ENCODE results near the gene MOB1A. TPM values are rescaled to one million over a fixed set of nuclear protein-coding genes. Genes with fewer than 3 reads are reported as not detected.
"Not testable (repeated sequence)": the region's sequence is repeated elsewhere in the genome, so short reads cannot be mapped to it uniquely, and the experiment has no call there.

MOB1A gene
- polyA plus RNA-seq, 1 donor: 41.3 TPM

- peak; percentile 11 for DNase-seq
Measured at GRCh38 chr2:74148457-74149246, 30.0 kb downstream of the MOB1A start.

DNA sequence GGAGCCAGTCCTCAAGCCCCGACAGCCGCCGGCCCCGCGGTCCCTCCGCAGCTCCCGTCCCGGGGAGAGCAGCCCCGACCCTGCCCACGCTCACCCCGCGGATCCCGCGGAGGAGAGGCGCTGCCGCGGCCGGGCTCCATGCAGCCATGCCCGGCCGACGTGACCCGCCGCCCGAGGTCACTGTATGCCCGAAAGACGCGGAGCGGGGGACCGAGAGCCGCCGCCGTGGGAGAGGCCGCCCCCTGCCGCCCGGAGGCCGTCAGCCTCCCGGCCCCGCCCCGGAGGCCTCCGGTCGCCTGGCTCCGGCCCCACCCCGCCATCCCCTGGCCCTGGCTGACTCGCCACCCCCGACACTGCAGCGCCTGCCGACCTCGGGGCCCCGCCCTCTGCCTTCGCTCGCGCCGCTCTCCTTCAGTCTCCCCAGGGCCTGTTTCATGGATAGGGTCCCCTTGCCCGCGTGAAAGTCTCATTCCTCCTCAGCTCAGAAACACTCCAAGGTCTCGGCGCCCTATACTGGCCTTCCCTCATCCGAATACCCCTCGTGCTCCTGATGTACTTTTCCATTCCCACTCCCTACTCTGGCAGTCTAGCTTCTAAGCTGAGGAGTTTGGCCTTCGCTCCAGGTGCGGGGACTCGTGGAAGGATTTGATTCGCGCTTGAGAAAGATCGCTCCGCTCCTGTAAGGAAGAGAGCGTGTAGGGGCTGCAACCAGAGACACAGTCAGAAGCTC lies 30.8 kb downstream of the MOB1A start, which contains the start of gene BOLA3:
Gene BOLA3 (minus strand): TSS at position 186 of the 730 bp plus-strand sequence. CDS start 38 bp downstream, at position 148.
- DNase-seq: peak; percentile 87

DNA sequence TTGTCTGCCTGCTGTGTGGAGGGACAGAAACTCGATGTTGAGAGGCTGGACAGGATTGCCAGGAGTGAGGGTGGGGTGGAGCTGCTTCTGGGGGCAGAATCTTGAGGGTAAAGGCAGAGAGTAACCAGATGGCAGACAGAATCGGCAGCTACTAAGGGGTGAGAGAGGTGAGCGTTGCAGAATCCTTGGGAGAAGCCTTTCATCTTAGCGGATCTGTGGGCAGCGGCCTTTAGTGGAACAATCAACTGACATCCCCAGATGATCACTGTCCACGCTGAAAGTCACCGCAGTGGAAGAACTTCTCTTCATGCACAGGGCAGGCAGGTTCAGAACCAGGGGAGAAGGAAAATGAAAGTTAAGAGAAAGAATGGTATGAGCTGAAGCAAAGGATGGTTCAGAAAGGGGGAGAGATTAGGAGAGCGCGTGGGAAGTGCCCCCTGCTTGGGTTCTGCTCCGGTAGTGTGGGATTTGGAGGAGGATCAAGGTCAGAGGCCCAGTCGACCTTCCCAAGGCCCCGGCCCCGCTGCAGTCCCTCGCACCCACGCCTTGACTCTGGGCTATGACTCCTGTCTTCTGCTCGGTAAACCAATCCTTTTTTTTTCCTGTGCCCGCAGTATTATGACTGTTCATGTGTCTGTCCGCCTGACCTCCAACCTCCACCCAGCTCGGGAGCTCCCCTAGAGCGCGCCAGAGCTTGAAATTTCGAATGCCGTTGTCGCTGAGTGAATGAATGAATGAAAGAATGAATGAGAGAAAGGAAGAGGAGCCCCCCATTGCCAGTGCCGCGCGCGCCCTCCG lies 31.6 kb downstream of the MOB1A start:
- DNase-seq: no peak

DNA sequence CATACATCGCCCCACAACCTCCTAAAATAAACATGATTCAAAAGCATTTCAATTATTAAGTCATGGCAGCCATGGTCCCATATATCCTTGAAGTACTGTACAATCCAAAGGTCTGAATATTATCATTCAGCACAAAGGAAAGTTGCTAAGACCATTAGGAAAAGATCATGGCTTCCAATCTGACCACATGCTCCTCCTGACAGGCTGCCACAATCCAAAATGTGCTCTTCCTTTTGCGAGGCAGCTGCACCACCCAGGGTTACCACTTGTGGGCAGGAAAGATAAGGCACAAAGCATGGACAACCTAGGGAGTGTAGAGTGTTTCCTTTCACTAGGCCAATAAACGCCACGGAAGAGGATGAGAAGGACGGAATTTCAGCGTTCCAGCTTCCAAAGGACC lies 36.3 kb downstream of the MOB1A start:
- DNase-seq: no peak

GRCh38 chr2:74138600-74139323 lies 39.9 kb downstream of the MOB1A start:
- no peak for DNase-seq

GRCh38 chr2:74137651-74138599 lies 40.8 kb downstream of the MOB1A start:
- DNase-seq: no peak

DNA sequence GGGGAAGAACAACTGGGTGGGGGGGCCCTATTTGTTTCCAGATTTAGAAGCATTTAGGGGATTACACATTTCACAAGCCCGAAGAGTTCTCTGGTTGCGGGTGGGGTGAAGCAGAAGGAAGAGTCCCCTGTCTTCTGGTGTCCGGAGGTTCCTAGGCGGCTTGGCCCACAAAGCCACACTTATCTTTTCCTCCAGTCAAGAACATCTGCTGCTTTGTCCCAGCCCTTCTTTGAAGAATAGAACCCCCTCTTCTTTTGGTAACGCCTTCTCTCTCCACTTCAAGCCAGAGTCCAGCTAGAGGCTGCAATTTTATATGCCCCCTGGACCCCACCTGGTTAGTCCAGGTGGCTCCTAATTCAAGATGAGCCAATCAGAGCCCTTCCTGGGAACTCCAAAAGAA lies 46.8 kb downstream of the MOB1A start:
- no peak for DNase-seq

- DNase-seq: no peak
Measured at GRCh38 chr2:74130211-74130995, 48.3 kb downstream of the MOB1A start.

GRCh38 chr2:74128206-74128605 lies 50.5 kb downstream of the MOB1A start:
- no peak for DNase-seq

- DNase-seq: not testable (repeated sequence)
Measured at GRCh38 chr2:74123955-74124354, 54.7 kb downstream of the MOB1A start.

GRCh38 chr2:74121846-74122245 lies 56.8 kb downstream of the MOB1A start:
- not testable (repeated sequence) for DNase-seq

DNA sequence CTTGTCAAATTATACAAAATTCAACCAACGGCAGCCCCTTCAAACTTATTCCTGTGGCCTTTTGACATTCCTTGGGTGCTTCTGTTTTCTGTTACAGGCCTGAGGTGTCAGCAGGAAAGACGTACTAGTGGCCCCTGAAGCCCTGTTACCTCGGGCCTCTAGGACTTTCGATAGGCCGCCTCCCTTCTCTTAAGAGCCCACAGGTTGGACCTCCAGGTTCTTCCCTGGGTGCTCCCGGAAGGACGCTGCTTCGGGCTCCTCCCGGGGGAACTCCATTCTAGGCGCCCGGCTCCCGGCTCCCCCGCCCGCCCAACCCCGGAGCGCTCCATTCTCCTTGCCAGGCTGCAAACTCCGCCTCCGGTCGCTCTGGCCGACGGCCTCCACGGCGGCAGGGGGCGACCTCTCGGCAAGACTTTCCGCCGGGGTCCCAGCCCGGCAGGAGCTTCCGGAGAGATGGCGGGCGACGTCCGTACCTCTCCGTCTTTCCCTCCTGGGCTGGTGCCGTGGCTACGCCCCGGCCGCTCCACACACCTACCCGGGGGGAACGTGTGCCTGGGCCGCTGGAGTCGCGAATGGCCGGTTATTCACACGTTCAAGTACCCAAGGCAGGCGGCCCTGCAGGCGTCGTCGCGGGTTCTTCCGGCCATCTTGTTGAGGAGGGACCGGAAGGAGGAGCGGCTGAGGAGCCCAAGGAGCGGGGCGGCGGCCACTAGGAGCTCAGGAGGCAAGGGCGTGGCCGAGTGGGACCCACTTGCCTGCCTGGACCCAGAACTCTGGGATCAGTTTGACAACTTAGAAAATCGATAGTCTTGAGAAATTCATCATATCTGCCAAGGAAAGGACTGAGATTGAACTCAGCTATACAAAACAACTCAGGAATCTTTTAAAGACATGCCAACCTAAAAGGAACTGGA lies 58.5 kb downstream of the MOB1A start:
- peak; percentile 68 for DNase-seq

DNA sequence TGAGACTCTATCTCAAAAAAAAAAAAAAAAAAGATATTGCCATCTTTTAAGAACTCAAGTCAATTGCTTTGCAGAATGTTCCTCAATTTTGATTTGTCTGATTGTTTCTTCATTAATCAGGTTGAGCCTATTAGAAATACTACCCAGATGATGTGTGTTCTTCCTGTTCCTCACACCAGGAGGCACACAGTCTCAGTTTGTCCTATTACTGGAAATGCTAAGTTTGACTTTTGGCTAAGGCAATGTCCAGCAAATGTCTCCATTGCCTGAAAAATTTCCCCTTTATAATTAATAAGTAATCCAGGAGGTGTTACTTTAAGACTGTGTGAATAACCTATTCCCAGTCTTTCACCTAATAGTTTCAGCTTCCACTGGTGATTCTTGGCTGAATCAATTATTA lies 59.3 kb downstream of the MOB1A start:
- no peak for DNase-seq

DNA sequence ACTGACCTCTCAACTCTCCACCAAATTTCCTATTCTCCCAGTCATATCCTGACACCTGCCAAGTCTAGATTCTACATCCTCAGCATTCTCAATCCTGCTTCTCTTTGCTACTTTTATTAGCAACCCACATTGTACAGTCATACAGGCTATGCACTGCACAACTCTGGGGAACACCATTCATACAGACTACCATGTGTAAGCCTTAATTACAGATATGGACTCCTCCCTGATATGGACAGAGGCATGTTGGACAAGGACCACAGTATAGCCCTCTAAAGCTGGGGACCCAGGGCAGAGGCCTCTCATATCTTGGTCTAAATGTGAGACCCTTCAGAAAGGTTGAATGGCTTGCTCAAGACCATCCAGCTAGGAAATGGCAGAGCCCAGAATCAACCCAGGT lies 67.3 kb downstream of the MOB1A start:
- no peak for DNase-seq

DNA sequence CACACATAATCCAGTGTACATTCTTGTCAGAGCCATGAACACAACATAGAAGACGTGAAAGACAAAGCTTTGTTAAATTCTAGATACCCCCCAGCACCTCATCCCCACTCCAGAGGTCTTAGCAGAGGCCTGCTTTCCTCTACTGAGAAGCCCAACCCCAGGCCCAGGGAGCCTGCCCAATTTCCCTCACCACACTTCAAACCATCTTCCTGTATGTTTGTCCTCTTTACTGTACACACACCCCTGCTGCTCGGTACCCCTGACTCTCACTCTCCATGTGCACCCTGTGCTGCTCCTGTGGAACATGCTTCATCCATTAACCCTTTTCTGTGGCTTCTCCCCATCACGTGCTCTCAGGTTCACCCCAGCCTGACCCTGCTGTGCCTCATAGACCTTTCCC lies 68.1 kb downstream of the MOB1A start:
- DNase-seq: no peak

DNA sequence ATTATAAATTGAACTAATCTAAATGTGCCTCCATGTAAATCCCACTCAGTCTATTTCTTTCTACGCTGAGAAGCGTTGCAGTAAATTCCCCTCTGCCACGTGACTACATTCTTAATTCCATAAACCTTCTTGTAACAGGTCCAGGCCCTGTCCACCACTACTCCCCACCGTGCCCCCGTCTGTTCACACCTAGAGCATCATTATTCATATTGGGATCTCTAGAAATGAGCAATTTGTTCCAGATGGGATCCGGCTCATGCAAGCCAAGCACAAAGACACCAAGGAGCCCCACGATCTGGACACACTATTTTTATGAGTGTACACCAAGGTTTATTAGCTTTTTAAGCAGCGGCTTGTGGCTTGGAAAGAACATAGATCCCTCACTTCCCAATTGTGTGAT lies 69.1 kb downstream of the MOB1A start:
- DNase-seq: no peak

- no peak for DNase-seq
Measured at GRCh38 chr2:74107071-74107470, 71.6 kb downstream of the MOB1A start.

DNA sequence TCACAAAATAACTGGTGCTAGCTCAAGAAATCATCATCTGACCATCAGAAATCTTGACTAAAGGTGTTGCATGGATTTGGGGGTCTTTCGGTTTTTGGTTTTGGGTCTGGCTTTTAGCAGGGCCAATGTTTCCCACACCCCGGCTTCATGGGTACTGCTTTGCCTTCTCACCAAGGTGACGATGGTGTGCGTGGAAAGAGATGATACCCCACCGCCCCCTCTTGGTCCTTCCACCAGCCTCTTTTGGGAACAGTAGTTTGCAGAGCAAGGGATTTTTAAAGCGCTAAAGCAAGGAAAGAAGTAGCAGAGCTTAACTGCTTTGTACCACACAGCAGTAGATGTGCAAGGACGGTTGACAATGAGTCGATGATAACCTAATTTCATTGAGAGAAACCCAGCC lies 73.3 kb downstream of the MOB1A start:
- DNase-seq: no peak

DNA sequence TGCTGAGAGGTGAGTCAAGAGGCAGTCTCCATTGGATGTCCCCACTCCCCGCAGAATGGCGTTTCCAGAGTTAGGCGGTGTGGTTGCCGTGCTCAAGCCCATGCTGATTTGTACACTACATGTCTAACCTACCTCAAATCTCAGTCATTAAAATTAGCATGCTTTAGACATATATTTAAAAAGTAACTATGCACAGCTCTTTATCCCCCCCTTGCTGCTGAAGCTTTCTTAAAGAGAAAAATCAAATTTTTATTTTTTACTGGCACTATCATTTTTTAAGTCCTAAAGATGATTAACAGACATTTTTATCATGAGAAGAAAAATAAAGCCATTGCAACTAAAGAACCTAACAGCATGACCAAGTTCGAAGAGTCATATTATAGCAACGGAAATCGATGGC lies 73.8 kb downstream of the MOB1A start:
- no peak for DNase-seq

All from hindlimb muscle (tissue), 1 donor.